Measurements from ENCODE around the gene MYO5B.
"Not testable (repeated sequence)": the region's sequence is repeated elsewhere in the genome, so short reads cannot be mapped to it uniquely, and the experiment has no call there.

Gene MYO5B

GRCh38 chr18:49814147-49814499, 380.8 kb downstream of the MYO5B start:
- peak; percentile 60 to 62 for DNase-seq

GRCh38 chr18:49813319-49814146, 381.4 kb downstream of the MYO5B start, which contains the start of gene ACAA2:
Gene ACAA2, minus strand, starts transcription at chr18:49813533. Its CDS starts 49 bp downstream, at chr18:49813484.
- DNase-seq = peak; percentile 81 to 85

GRCh38 chr18:49813069-49813318, 382.0 kb downstream of the MYO5B start:
- DNase-seq = peak in 1 of 2 experiments; percentile 23

- DNase-seq = peak in 1 of 2 experiments; percentile 20
Observed at GRCh38 chr18:49812286-49813068, 382.5 kb downstream of the MYO5B start.

- DNase-seq = no peak
Observed at GRCh38 chr18:49811151-49811938, 383.6 kb downstream of the MYO5B start.

- DNase-seq = not testable (repeated sequence)
Observed at GRCh38 chr18:49808553-49809191, 386.3 kb downstream of the MYO5B start.

GRCh38 chr18:49804096-49804495, 390.9 kb downstream of the MYO5B start:
- no peak for DNase-seq

- DNase-seq = no peak
Observed at GRCh38 chr18:49802623-49803022, 392.3 kb downstream of the MYO5B start.

GRCh38 chr18:49800491-49800890, 394.5 kb downstream of the MYO5B start:
- DNase-seq = not testable (repeated sequence)

- not testable (repeated sequence) for DNase-seq
Observed at GRCh38 chr18:49799806-49800205, 395.1 kb downstream of the MYO5B start.

GRCh38 chr18:49798001-49798400, 396.9 kb downstream of the MYO5B start:
- no peak for DNase-seq

GRCh38 chr18:49795612-49796552, 399.1 kb downstream of the MYO5B start:
- no peak for DNase-seq

GRCh38 chr18:49794743-49795142, 400.2 kb downstream of the MYO5B start:
- no peak for DNase-seq

GRCh38 chr18:49789560-49790134, 405.3 kb downstream of the MYO5B start:
- DNase-seq = not testable (repeated sequence)

- no peak for DNase-seq
Observed at GRCh38 chr18:49788327-49788898, 406.5 kb downstream of the MYO5B start.

- DNase-seq = no peak
Observed at GRCh38 chr18:49786019-49786720, 408.8 kb downstream of the MYO5B start.

- DNase-seq = peak in 1 of 2 experiments; percentile 3
Observed at GRCh38 chr18:49784427-49785185, 410.3 kb downstream of the MYO5B start.

- not testable (repeated sequence) for DNase-seq
Observed at GRCh38 chr18:49783631-49784030, 411.3 kb downstream of the MYO5B start.

GRCh38 chr18:49778826-49779465, 416.0 kb downstream of the MYO5B start:
- no peak for DNase-seq

All from Kasumi-1 (cell line).